NCI-H524 treated with DMSO at 0.1 percent for 48 hours (cell line): Measurements from ENCODE around the gene KLF13.
"Not testable (repeated sequence)": the region's sequence is repeated elsewhere in the genome, so short reads cannot be mapped to it uniquely, and the experiment has no call there.

Experiments used
- DNase-seq: peaks from one replicate; lab custom pipeline; 2025; lab: John Stamatoyannopoulos, UW

Gene KLF13

DNA sequence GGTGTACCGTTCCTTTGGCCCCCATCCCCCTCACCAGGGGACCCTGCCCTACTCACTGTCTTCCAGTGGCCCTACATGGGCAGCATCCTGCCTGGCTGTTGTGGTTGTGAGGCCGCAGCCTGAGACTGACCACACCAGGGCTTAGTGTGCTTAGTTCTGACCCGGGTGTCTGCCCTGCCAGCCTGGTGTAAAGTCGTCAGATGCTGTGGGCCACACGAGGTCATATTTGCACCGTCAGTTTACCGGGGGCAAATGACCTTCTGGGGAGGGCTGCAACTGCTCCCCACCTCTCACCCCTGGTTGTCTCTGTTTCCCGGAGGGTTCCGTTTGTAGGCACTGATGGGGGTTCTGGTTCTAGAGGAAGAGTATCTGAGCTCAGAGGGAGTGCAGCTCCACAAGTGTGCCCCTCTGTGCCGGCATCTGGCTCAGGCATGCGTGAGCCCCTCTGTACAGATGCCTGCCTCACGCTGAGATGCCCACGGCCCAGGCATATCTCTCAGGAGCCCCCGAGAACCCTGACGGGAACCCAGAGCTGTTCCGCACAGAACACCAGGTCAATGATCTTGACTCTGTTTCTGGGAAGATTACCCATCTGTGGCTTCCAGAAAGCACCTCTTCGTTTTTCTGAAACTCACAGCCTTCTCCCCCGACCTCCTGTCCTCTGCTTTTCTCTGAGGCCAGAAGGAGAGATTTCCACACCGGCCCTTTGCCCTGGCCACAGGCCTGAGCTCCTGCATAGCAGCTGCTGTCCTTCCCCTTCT is 19.2 kb downstream of the KLF13 start:
- no peak for DNase-seq

GRCh38 chr15:31346367-31347066 is 19.9 kb downstream of the KLF13 start:
- no peak for DNase-seq

DNA sequence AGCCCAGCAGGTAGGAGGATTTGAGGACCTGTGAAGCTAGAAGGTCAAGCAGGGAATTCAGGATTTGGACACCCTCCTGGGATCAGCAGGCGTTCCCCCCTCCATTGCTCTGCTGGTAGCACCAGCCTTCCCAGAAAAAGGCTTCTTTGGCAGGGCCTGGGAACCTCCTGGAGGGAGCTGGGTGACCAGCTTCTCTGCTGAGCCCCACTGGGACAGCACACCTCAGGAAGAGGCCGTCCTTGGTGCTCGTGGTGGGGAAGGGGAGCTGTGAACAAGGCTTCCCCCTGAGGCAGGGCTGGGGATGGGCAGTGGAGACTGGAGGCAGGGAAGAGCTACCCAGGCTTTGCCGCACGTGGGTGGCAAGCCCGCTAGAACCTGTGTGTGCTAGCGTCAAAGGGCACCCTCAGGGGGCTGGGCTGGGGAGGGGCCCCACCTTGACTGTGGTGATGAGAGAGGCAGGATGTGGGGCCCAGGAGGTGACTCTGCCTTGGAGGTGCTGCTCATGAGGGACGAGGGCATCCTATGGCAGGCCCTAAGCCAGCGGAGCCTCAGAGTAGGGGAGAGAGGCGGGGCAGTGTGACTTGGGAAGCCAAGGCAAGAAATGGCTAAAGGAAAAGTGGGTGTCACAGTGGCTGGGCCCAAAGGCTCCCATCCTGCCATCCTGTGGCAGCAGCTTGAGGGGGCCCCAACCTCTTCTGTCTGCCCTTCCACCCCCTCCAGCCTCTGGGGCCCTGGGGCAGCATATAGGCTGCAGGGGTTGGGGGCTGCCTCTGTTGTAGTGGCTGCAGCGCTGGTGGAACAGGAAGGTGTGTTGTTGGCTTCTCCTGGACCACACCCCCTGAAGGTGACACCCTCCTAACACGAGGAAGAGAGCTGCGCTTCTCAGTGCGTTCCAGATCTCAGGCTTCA is 20.7 kb downstream of the KLF13 start:
- DNase-seq: no peak

DNA sequence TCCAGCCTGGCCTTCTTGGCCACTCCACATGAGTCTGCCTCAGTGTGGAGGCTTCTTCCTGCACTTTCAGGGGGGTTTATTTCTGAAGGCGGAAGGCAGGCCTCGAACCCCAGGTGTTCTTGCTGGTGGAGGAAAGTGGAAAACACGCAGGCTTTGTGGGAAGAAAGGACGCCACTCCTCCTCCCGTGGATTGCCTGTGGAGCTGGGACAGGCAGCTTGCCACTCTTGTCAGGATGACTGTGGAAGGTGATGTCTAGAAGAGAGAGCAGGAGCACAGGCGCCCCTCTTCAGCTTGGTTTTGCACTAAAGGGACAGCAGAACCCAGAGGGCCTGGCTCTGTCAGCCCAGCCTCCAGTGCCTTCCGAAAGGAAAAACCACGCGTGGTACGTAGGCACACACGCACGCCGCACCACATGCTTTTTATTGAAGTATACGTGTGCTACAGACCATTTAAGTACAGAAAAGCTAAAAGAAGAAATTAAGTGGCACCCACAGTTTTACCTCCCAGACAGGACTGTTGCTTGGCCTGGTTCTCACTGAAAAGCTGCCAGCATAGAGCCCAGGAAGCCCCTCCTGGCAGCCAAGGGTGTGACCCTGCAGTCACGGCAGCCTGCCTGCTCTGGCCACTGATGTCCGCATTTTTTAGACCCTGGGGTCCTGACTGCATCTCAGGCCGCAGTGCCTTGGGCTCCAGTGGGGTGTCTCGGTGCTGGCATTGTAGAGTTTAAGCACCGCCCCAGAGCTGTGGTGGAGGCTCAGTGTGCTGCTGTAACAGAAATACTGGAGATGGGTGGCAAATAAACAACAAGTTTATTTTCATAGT is 21.6 kb downstream of the KLF13 start:
- DNase-seq: no peak

DNA sequence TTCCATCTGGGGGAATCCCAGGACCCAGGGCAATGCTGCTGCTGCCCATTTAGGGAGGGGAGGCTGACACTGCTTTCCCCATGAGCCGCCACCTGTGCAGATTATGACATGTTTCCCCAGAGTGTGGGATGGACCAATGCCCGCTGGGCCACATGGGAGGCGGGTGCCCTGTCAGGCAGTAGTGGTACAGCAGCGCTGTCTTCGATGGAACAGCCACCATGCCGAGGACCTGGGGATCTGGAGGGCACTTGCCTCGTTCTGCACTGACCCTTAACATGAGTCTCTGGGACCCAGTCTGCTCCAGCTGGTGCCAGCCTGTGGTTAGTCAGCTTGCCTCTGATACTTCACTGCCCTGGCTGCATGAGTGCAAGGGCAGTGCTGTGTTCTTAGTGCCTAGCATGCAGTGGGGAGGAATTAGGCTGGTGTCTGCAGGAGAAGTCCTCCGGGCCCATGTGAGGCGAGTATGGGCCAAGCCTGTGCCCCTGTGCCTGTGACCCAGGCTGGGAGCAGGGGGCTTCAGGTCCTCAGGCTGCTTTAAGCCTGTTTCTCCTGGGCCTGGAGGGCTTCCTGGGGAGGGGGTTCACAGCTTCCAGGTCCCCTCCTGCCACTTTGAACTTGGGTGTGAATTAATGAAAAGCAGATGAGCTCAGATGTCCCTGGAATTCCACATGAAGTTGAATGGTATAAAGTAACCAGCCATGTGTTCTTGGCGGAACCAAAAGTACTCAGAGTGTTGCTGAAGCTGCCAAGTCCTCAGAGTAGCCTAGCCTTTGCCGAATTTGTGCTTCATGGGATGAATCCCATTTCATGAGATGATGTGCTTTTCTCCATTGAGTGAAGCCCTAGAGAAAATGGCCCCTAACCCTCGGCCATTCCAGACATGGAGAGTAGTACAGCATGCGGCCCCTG is 22.9 kb downstream of the KLF13 start:
- DNase-seq: no peak

GRCh38 chr15:31350771-31351170 is 24.1 kb downstream of the KLF13 start:
- no peak for DNase-seq

GRCh38 chr15:31352339-31352751 is 25.7 kb downstream of the KLF13 start:
- no peak for DNase-seq

DNA sequence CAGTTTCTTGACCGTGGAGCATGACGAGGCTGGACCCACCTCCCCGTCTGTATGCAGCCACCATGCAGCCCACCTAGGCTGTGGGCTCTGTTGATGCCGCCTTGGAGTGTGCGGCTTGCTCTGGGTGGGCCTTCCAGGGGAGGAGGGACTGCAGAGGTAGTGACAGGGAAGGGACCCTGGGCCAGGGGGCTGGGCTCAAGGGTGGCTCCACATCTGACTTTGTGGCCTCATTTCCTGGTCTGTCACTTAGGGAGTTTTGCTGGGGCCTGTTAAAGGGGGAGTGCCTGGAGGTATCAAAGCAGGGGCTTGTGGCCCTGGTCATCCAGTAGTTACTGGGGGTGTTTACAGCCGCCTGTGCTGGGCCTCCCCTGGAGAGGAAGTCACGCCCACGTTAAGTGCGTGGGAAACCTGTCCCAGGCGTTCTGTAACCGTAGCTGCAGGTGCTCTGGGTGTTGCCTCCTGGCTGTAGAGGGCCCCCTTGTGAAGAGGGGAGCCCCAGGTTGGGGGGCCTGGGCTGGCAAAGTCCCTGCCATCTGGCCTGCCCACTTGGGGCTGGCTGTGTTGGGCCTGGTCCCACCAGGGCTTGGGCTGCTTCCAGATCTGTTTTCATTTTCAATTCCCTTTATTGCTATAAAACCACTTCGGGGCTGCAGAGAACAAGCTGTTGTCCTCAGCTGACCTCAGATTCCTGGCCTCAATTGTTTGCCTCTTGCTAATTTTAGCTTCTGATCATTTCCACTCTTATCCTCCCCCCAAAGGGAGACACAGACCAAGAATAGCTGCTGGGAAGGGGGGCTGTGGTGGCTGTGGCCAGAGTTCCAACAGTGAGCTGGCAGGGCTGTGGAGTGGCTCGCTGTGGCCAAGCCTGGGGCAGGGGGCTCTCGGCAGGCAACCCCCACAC is 26.5 kb downstream of the KLF13 start:
- peak; percentile 65 for DNase-seq

- no peak for DNase-seq
Observed at GRCh38 chr15:31353931-31354330, 27.3 kb downstream of the KLF13 start.

DNA sequence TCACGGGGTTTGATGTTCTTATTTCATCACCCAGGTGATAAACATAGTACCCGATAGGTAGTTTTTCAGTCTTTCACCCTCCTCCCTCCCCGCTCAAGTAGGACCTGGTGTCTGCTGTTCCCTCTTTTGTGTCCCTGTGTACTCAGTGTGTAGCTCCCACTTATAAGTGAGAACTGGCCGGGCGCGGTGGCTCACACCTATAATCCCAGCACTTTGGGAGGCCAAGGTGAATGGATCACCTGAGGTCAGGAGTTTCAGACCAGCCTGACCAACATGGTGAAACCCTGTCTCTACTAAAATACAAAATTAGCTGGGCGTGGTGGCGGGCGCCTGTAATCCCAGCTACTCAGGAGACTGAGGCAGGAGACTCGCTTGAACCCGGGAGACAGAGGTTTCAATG is 29.5 kb downstream of the KLF13 start:
- not testable (repeated sequence) for DNase-seq

DNA sequence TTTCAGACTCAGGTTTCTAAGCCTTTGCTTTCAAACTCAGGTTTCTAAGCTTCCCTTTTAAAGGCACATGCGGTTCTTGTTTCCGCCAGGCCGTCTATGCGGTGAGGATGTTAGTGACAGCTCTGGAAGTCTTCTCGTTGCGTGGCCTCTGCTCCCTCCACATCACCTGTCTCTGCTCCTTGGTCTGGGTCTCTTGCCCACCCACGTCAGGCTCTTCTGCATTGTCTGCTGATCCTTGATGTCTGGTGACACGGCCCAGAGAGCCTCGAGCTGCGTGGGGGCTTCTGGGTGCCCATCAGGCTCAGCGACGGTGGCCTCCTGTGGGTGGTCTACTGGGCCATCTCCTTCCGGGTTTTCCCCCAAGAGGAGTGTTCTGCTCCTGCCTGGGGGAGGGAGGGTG is 30.5 kb downstream of the KLF13 start:
- no peak for DNase-seq

- no peak for DNase-seq
Observed at GRCh38 chr15:31358163-31358562, 31.5 kb downstream of the KLF13 start.

DNA sequence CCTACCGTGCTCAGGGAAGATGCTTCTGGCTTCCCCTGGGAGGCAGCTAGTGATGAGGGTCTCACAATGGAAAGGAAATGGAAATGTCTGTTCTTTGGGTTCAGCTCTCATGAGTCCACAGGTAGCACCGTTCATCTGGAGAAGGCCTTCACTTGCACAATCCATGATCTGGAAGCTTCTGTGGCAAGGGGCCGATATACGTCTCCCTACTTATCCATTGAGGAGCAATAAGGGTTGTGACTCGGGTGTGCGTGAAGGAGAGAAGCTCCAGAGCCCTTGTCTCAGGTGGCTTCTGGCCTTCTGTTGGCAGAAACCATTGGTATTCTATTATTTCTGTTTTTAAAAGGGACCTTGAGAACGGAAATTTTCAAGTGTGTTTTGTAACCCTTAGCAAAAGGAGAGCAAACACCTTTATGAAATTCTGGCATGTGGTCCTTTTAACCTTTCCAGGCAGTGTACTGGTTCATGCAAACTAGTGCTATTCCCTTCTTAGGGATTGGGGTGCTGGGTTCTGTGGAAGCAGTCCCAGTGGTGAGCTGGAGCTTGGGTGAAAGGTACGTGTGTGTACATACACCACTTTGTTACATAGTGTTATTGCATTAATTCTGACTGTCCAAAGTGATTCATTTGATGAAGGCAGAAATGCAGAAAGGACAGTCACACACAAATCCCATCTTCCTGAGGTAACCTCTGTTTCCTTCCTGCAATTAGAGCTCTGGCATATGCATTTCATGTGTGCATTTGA is 32.5 kb downstream of the KLF13 start:
- no peak for DNase-seq

GRCh38 chr15:31359702-31360111 is 33.1 kb downstream of the KLF13 start:
- no peak for DNase-seq

DNA sequence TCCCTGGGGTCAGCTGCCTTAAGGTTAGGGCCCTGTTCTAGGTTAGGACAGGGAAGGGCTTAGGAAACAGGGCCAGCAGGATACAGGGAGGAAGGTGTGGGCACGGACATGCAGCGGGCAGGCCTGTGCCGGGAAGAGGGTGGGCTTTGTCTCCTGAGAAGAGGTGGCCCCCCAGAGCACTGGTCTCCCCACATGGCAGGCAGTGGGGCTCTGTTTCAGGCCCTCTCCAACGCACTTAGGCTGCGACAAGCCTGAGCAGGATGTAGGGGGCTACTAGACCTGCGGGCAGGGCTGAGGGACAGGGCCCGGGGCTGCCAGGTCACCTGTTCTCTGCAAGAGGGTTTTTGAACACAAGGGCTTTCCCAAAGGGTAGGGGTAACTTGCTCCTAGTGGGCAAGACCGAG is 33.5 kb downstream of the KLF13 start:
- DNase-seq: no peak

- DNase-seq: no peak
Observed at GRCh38 chr15:31360843-31361763, 34.5 kb downstream of the KLF13 start.

DNA sequence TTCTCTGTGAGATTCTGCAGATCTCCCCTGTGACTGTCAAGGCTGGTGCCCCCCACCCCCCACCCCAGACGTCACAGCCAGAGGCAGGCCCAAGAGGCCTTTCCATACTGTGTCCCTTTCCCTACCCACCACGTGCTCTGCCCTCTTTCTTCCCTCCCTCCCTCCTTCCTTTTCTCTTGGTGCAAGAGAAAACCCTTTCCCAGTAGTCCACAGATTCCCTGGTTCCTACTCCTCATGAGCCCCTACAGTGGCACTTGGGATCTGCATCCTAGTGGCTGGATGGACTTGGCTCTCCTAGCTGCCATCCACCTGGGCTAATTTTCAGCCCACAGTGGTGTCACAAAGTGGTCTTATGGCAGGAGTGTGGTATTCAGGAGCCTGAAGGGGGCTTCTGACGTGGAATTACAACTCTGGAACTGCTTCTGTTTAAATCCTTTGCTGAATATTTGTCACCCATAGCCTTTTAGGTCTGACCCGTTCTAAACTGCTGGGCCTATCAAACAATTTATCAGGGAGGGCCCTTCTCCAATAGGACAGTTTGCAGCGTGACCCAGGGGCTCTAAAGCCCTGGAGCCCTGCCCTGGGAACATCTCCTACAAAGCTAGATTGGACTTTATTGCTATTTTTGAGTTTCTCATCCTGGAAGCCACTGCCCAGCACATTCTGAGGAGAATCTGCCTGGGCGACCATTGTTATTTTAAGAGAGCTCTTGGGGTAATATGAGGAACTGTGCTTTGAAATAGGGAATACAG is 35.3 kb downstream of the KLF13 start:
- no peak for DNase-seq
